Effector memory CD8-positive, alpha-beta T cell (primary cell): ENCODE measurements around the gene ADAMTS14.

Source experiments
- ATAC-seq: fragments of 150-1000 bp; cut with Tn5 transposase; replicated peaks from 2 replicates; pipeline ENCODE4 v1.10.0; 2021; ENCODE audit warnings: mild to moderate bottlenecking, moderate library complexity
- DNase-seq, 3 experiments: peaks; one replicate each; pipeline ENCODE4 v3.0.0; 2021
- H3K27ac Mint-ChIP-seq, 2 donors: one replicate each; pipeline ENCODE4 v1.8.0; 2022; ENCODE audit warnings: mild to moderate bottlenecking in 2 of 2, mixed read lengths in 2 of 2, moderate library complexity in 2 of 2
- H3K27me3 Mint-ChIP-seq, 2 donors: one replicate each; pipeline ENCODE4 v1.8.0; 2022; ENCODE audit warnings: mixed read lengths in 2 of 2
- H3K36me3 Mint-ChIP-seq: one replicate; pipeline ENCODE4 v1.8.0; 2022; ENCODE audit warnings: mild to moderate bottlenecking, moderate library complexity, mixed read lengths; ENCODE audit not compliant: insufficient read depth
- H3K4me1 Mint-ChIP-seq, 2 donors: one replicate each; pipeline ENCODE4 v1.8.0; 2022; ENCODE audit warnings: low read depth in 2 of 2, mixed read lengths in 2 of 2
- H3K4me3 Mint-ChIP-seq, 2 donors: one replicate each; pipeline ENCODE4 v1.8.0; 2022; ENCODE audit warnings: mild to moderate bottlenecking in 2 of 2, mixed read lengths in 2 of 2, moderate library complexity in 2 of 2
- H3K9me3 Mint-ChIP-seq, 2 donors: one replicate each; pipeline ENCODE4 v1.8.0; 2022; ENCODE audit warnings: mixed read lengths in 2 of 2

ADAMTS14 gene

GRCh38 chr10:70729763-70730357, 57.6 kb downstream of the ADAMTS14 start:
- Mint-ChIP-seq H3K36me3 (no peaks in the 10 kb centered on the region), H3K27ac (peak overlapping the region in 1 of 2 donors; percentile 38), H3K9me3 (no peaks in the 10 kb centered on the region), H3K27me3 (peaks cover 0 to 10% of the 10 kb centered on the region in 2 donors), H3K4me1 (peaks cover 0 to 7% of the 10 kb centered on the region in 2 donors), H3K4me3 (no peak overlapping the region)
- ATAC-seq = no peak
- DNase-seq = no peak

- ATAC-seq (no peak), DNase-seq (no peak)
- Mint-ChIP-seq H3K36me3 (no peaks in the 10 kb centered on the region), H3K9me3 (no peaks in the 10 kb centered on the region), H3K4me1 (peaks cover 0 to 8% of the 10 kb centered on the region in 2 donors), H3K27me3 (peaks cover 0 to 10% of the 10 kb centered on the region in 2 donors), H3K27ac (no peak overlapping the region), H3K4me3 (no peak overlapping the region)
Observed at GRCh38 chr10:70730955-70731354, 58.6 kb downstream of the ADAMTS14 start.

- H3K36me3 Mint-ChIP-seq = no peaks in the 10 kb centered on the region
- ATAC-seq (no peak), DNase-seq (no peak)
- H3K27me3 Mint-ChIP-seq = no peaks in the 10 kb centered on the region
- no peak overlapping the region for H3K4me3 Mint-ChIP-seq
- H3K4me1 Mint-ChIP-seq = peaks cover 0 to 8% of the 10 kb centered on the region in 2 donors
- H3K9me3 Mint-ChIP-seq = no peaks in the 10 kb centered on the region
- no peak overlapping the region for H3K27ac Mint-ChIP-seq
Observed at GRCh38 chr10:70732569-70732968, 60.3 kb downstream of the ADAMTS14 start.

- no peak overlapping the region for H3K4me3 Mint-ChIP-seq
- H3K27ac Mint-ChIP-seq = no peak overlapping the region
- H3K27me3 Mint-ChIP-seq = no peaks in the 10 kb centered on the region
- H3K4me1 Mint-ChIP-seq = peaks cover 0 to 8% of the 10 kb centered on the region in 2 donors
- no peaks in the 10 kb centered on the region for H3K36me3 Mint-ChIP-seq
- DNase-seq (no peak), ATAC-seq (no peak)
- no peaks in the 10 kb centered on the region for H3K9me3 Mint-ChIP-seq
Observed at GRCh38 chr10:70733051-70733450, 60.7 kb downstream of the ADAMTS14 start.

- ATAC-seq (no peak), DNase-seq (no peak)
- Mint-ChIP-seq H3K27me3 (no peaks in the 10 kb centered on the region), H3K9me3 (no peaks in the 10 kb centered on the region), H3K4me1 (peaks cover 0 to 9% of the 10 kb centered on the region in 2 donors), H3K36me3 (no peaks in the 10 kb centered on the region), H3K4me3 (no peak overlapping the region), H3K27ac (no peak overlapping the region)
Observed at GRCh38 chr10:70735161-70735560, 62.9 kb downstream of the ADAMTS14 start.

- no peak overlapping the region for H3K4me3 Mint-ChIP-seq
- H3K36me3 Mint-ChIP-seq = no peaks in the 10 kb centered on the region
- no peak for DNase-seq
- H3K27ac Mint-ChIP-seq = no peak overlapping the region
- no peak for ATAC-seq
- no peaks in the 10 kb centered on the region for H3K27me3 Mint-ChIP-seq
- H3K4me1 Mint-ChIP-seq = peaks cover 0 to 9% of the 10 kb centered on the region in 2 donors
- H3K9me3 Mint-ChIP-seq = no peaks in the 10 kb centered on the region
Observed at GRCh38 chr10:70736525-70736924, 64.2 kb downstream of the ADAMTS14 start.

GRCh38 chr10:70737250-70737649, 64.9 kb downstream of the ADAMTS14 start:
- DNase-seq (no peak), ATAC-seq (no peak)
- Mint-ChIP-seq H3K27me3 (no peaks in the 10 kb centered on the region), H3K9me3 (no peaks in the 10 kb centered on the region), H3K36me3 (no peaks in the 10 kb centered on the region), H3K4me3 (no peak overlapping the region), H3K4me1 (peaks cover 0 to 7% of the 10 kb centered on the region in 2 donors), H3K27ac (peak overlapping the region in 1 of 2 donors; percentile 49)

- Mint-ChIP-seq H3K36me3 (no peaks in the 10 kb centered on the region), H3K4me3 (no peak overlapping the region), H3K27ac (peak overlapping the region in 1 of 2 donors; percentile 49), H3K9me3 (no peaks in the 10 kb centered on the region), H3K4me1 (peaks cover 6 to 7% of the 10 kb centered on the region in 2 donors), H3K27me3 (no peaks in the 10 kb centered on the region)
- ATAC-seq (no peak), DNase-seq (no peak)
Observed at GRCh38 chr10:70738006-70738760, 65.9 kb downstream of the ADAMTS14 start.

GRCh38 chr10:70738761-70739121, 66.4 kb downstream of the ADAMTS14 start:
- no peak overlapping the region for H3K27ac Mint-ChIP-seq
- H3K36me3 Mint-ChIP-seq = no peaks in the 10 kb centered on the region
- H3K4me1 Mint-ChIP-seq = peaks cover 5 to 7% of the 10 kb centered on the region in 2 donors
- DNase-seq (no peak), ATAC-seq (no peak)
- no peak overlapping the region for H3K4me3 Mint-ChIP-seq
- no peaks in the 10 kb centered on the region for H3K9me3 Mint-ChIP-seq
- no peaks in the 10 kb centered on the region for H3K27me3 Mint-ChIP-seq

GRCh38 chr10:70740406-70741288, 68.3 kb downstream of the ADAMTS14 start:
- H3K4me1 Mint-ChIP-seq = peaks cover 8 to 10% of the 10 kb centered on the region in 2 donors
- no peaks in the 10 kb centered on the region for H3K36me3 Mint-ChIP-seq
- no peaks in the 10 kb centered on the region for H3K9me3 Mint-ChIP-seq
- H3K27ac Mint-ChIP-seq = no peak overlapping the region
- H3K4me3 Mint-ChIP-seq = no peak overlapping the region
- no peaks in the 10 kb centered on the region for H3K27me3 Mint-ChIP-seq
- DNase-seq = no peak
- ATAC-seq = no peak

- no peak for ATAC-seq
- no peak overlapping the region for H3K27ac Mint-ChIP-seq
Observed at GRCh38 chr10:70742537-70743429, 70.5 kb downstream of the ADAMTS14 start.

GRCh38 chr10:70743430-70743788, 71.1 kb downstream of the ADAMTS14 start:
- ATAC-seq (no peak), DNase-seq (no peak)
- H3K4me1 Mint-ChIP-seq = peaks cover 6 to 10% of the 10 kb centered on the region in 2 donors
- H3K9me3 Mint-ChIP-seq = no peaks in the 10 kb centered on the region
- H3K27me3 Mint-ChIP-seq = no peaks in the 10 kb centered on the region
- H3K27ac Mint-ChIP-seq = no peak overlapping the region
- no peak overlapping the region for H3K4me3 Mint-ChIP-seq
- no peaks in the 10 kb centered on the region for H3K36me3 Mint-ChIP-seq

More at GRCh38 chr10:70742537-70743429, 70.5 kb downstream of the ADAMTS14 start:
- H3K4me1 Mint-ChIP-seq = peaks cover 6 to 10% of the 10 kb centered on the region in 2 donors
- no peaks in the 10 kb centered on the region for H3K36me3 Mint-ChIP-seq
- H3K27me3 Mint-ChIP-seq = no peaks in the 10 kb centered on the region
- no peak for DNase-seq
- no peaks in the 10 kb centered on the region for H3K9me3 Mint-ChIP-seq
- no peak overlapping the region for H3K4me3 Mint-ChIP-seq

- no peak for ATAC-seq
- H3K27ac Mint-ChIP-seq = no peak overlapping the region
- H3K9me3 Mint-ChIP-seq = no peaks in the 10 kb centered on the region
- H3K27me3 Mint-ChIP-seq = no peaks in the 10 kb centered on the region
- DNase-seq = no peak
- peaks cover 6 to 10% of the 10 kb centered on the region in 2 donors for H3K4me1 Mint-ChIP-seq
- no peak overlapping the region for H3K4me3 Mint-ChIP-seq
- H3K36me3 Mint-ChIP-seq = no peaks in the 10 kb centered on the region
Observed at GRCh38 chr10:70743879-70744278, 71.6 kb downstream of the ADAMTS14 start.
